Measurements from ENCODE around the gene TBC1D19.

Gene TBC1D19

GRCh38 chr4:26731351-26732035, 147.6 kb downstream of the TBC1D19 start:
- DNase-seq (ENCODE audit: low read depth, low spot score): no peak

GRCh38 chr4:26732356-26732755, 148.5 kb downstream of the TBC1D19 start:
- DNase-seq (ENCODE audit: low read depth, low spot score): no peak

GRCh38 chr4:26736621-26737020, 152.7 kb downstream of the TBC1D19 start:
- no peak for DNase-seq (ENCODE audit: low read depth, low spot score)

- no peak for DNase-seq (ENCODE audit: low read depth, low spot score)
Observed at GRCh38 chr4:26737385-26737784, 153.5 kb downstream of the TBC1D19 start.

- no peak for DNase-seq (ENCODE audit: low read depth, low spot score)
Observed at GRCh38 chr4:26741491-26741871, 157.6 kb downstream of the TBC1D19 start.

- DNase-seq (ENCODE audit: low read depth, low spot score): no peak
Observed at GRCh38 chr4:26746802-26747213, 162.9 kb downstream of the TBC1D19 start.

GRCh38 chr4:26748811-26749210, 164.9 kb downstream of the TBC1D19 start:
- no peak for DNase-seq (ENCODE audit: low read depth, low spot score)

GRCh38 chr4:26749867-26750266, 166.0 kb downstream of the TBC1D19 start:
- no peak for DNase-seq (ENCODE audit: low read depth, low spot score)

- no peak for DNase-seq (ENCODE audit: low read depth, low spot score)
Observed at GRCh38 chr4:26751004-26751403, 167.1 kb downstream of the TBC1D19 start.

GRCh38 chr4:26751838-26752237, 168.0 kb downstream of the TBC1D19 start:
- no peak for DNase-seq (ENCODE audit: low read depth, low spot score)

GRCh38 chr4:26753187-26753586, 169.3 kb downstream of the TBC1D19 start:
- DNase-seq (ENCODE audit: low read depth, low spot score): no peak

- DNase-seq (ENCODE audit: low read depth, low spot score): peak; percentile 4
Observed at GRCh38 chr4:26753617-26754016, 169.7 kb downstream of the TBC1D19 start.

GRCh38 chr4:26757751-26758150, 173.9 kb downstream of the TBC1D19 start:
- no peak for DNase-seq (ENCODE audit: low read depth, low spot score)

- DNase-seq (ENCODE audit: low read depth, low spot score): no peak
Observed at GRCh38 chr4:26758899-26759298, 175.0 kb downstream of the TBC1D19 start.

GRCh38 chr4:26762650-26763049, 178.8 kb downstream of the TBC1D19 start:
- DNase-seq (ENCODE audit: low read depth, low spot score): no peak

- DNase-seq (ENCODE audit: low read depth, low spot score): no peak
Observed at GRCh38 chr4:26763063-26763462, 179.2 kb downstream of the TBC1D19 start.

- DNase-seq (ENCODE audit: low read depth, low spot score): no peak
Observed at GRCh38 chr4:26763648-26764047, 179.8 kb downstream of the TBC1D19 start.

GRCh38 chr4:26764231-26764630, 180.3 kb downstream of the TBC1D19 start:
- no peak for DNase-seq (ENCODE audit: low read depth, low spot score)

GRCh38 chr4:26765515-26765914, 181.6 kb downstream of the TBC1D19 start:
- DNase-seq (ENCODE audit: low read depth, low spot score): no peak

GRCh38 chr4:26766141-26766540, 182.3 kb downstream of the TBC1D19 start:
- no peak for DNase-seq (ENCODE audit: low read depth, low spot score)

- DNase-seq (ENCODE audit: low read depth, low spot score): no peak
Observed at GRCh38 chr4:26772096-26772873, 188.4 kb downstream of the TBC1D19 start.

GRCh38 chr4:26779224-26779623, 195.3 kb downstream of the TBC1D19 start:
- DNase-seq (ENCODE audit: low read depth, low spot score): no peak

GRCh38 chr4:26779674-26780073, 195.8 kb downstream of the TBC1D19 start:
- no peak for DNase-seq (ENCODE audit: low read depth, low spot score)
